ENCODE measurements around the gene BMAL1.
"Not testable (repeated sequence)": the region's sequence is repeated elsewhere in the genome, so short reads cannot be mapped to it uniquely, and the experiment has no call there.

Gene BMAL1

DNA sequence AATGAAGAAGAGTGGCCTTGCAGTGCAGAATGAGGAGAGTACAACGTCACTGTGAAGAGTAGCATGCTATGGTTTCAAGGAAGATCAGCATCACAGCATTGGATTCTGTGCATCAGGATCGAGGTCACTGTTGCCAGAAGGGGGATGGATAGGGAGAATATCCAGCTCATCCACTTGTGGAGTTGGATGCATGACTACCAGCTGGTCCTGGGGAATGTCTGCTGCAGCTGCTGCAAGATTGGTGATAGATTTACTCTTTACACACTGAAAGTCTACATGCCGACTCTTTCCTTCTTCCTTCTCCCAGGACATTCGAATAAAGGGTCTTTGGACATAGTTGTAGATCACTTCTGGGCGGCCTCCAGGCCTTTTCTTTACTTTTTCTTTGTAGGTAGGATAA, 111.2 kb downstream of the BMAL1 start:
- H3K27ac Mint-ChIP-seq = no peak overlapping the region
- H3K36me3 Mint-ChIP-seq (ENCODE audit: low read depth) = peaks cover 39% of the 10 kb centered on the region

DNA sequence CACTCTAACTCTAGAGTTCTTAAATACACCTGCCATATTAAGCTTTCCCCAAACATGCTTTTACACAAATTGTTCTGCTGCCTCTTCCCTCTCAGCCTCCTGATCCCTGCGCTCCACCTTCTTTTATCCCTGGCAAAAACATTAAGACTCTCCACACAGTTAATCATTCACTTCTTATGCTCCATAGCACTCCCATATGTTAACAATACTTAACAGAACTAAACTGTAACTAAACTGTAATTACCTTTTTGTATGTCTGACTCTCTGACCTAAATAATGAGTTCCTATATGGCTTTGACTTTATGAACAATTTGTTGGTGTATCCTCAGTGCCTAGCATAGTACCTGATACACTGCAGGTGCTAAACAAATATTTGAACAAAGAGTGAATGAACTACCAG, 113.6 kb downstream of the BMAL1 start:
- Mint-ChIP-seq H3K9me3 (peaks cover under 1% of the 10 kb centered on the region), H3K36me3 (ENCODE audit: low read depth) (peaks cover 39% of the 10 kb centered on the region), H3K27me3 (ENCODE audit: low read depth, poor library complexity) (no peaks in the 10 kb centered on the region), H3K27ac (no peak overlapping the region), H3K4me1 (no peaks in the 10 kb centered on the region), H3K4me3 (no peak overlapping the region)
- DNase-seq = no peak
- no peak for TF ChIP-seq CTCF (IDR thresholded peaks at IDR 0.05)

More for the DNA sequence above, 111.2 kb downstream of the BMAL1 start:
- H3K9me3 Mint-ChIP-seq = no peaks in the 10 kb centered on the region
- H3K4me1 Mint-ChIP-seq = no peaks in the 10 kb centered on the region
- H3K27me3 Mint-ChIP-seq (ENCODE audit: low read depth, poor library complexity) = no peaks in the 10 kb centered on the region
- H3K4me3 Mint-ChIP-seq = no peak overlapping the region
- TF ChIP-seq CTCF (IDR thresholded peaks at IDR 0.05) = no peak
- no peak for DNase-seq

DNA sequence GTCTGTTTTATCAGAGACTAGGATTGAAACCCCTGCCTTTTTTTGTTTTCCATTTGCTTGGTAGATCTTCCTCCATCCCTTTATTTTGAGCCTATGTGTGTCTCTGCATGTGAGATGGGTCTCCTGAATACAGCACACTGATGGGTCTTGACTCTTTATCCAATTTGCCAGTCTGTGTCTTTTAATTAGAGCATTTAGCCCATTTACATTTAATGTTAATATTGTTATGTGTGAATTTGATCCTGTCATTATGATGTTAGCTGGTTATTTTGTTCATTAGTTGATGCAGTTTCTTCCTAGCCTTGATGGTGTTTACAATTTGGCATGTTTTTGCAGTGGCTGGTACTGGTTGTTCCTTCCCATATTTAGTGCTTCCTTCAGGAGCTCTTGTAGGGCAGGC, 120.7 kb downstream of the BMAL1 start:
- not testable (repeated sequence) for H3K4me1 Mint-ChIP-seq; H3K4me3 Mint-ChIP-seq; H3K27ac Mint-ChIP-seq; DNase-seq; H3K27me3 Mint-ChIP-seq (ENCODE audit: low read depth, poor library complexity)
- H3K36me3 Mint-ChIP-seq (ENCODE audit: low read depth) = peaks cover 56% of the 10 kb centered on the region
- H3K9me3 Mint-ChIP-seq = peaks cover 52% of the 10 kb centered on the region

DNA sequence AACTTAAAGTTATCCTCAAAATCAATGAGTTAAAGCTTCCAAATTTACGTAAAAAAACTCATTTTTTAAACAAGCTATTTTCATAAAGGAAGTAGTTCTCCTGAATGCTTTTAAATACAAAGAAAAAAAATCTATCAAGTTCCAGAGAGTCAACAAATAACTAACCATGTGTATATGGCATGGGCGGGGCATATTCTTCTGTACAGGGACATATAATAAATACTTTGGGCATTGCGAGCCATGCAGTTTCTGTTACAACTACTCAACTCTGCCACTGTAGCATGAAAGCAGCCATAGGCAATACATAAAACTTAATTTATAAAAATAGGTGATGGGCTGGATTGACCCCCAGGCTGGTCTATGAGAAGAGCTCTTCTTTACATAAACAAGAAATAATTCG, 127.6 kb downstream of the BMAL1 start:
- Mint-ChIP-seq H3K4me1 (no peaks in the 10 kb centered on the region), H3K36me3 (ENCODE audit: low read depth) (peaks cover 47% of the 10 kb centered on the region), H3K27me3 (ENCODE audit: low read depth, poor library complexity) (no peaks in the 10 kb centered on the region), H3K4me3 (no peak overlapping the region), H3K9me3 (peaks cover 16% of the 10 kb centered on the region), H3K27ac (no peak overlapping the region)
- no peak for DNase-seq
- no peak for TF ChIP-seq CTCF (IDR thresholded peaks at IDR 0.05)

- no peak for TF ChIP-seq CTCF (IDR thresholded peaks at IDR 0.05)
- peaks cover 59% of the 10 kb centered on the region for H3K36me3 Mint-ChIP-seq (ENCODE audit: low read depth)
- H3K4me1 Mint-ChIP-seq = no peaks in the 10 kb centered on the region
- H3K27me3 Mint-ChIP-seq (ENCODE audit: low read depth, poor library complexity) = no peaks in the 10 kb centered on the region
- no peak overlapping the region for H3K27ac Mint-ChIP-seq
- DNase-seq = no peak
- H3K4me3 Mint-ChIP-seq = no peak overlapping the region
- no peaks in the 10 kb centered on the region for H3K9me3 Mint-ChIP-seq
These were observed 137.6 kb downstream of the BMAL1 start for GRCh38 chr11:13415201-13415600.

DNA sequence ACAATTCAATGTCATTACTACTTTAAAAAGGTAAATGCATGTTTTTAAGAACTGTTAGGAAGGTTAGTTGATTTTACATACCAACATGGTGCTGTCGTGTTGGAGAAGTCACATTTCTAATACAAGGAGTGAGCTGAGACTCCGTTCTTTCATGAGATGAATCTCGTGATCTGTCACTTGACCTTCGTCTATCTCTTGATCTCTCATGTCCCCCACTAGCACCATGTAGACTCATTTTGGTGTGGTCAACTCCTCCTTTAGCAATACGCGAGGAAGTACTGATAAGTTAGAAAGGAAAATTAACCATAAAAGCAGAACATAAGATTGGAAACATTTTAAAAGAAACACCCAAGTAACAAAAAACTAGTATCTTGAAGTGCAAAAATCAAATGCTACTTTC, 144.0 kb downstream of the BMAL1 start:
- no peak for TF ChIP-seq CTCF (IDR thresholded peaks at IDR 0.05)

More for the DNA sequence above, 144.0 kb downstream of the BMAL1 start:
- Mint-ChIP-seq H3K4me1 (no peaks in the 10 kb centered on the region), H3K4me3 (no peak overlapping the region), H3K27ac (no peak overlapping the region), H3K36me3 (ENCODE audit: low read depth) (peaks cover 35% of the 10 kb centered on the region), H3K27me3 (ENCODE audit: low read depth, poor library complexity) (no peaks in the 10 kb centered on the region), H3K9me3 (peaks cover 20% of the 10 kb centered on the region)
- no peak for DNase-seq
